Metanephros (tissue), 1 donor: ENCODE results near the gene SLAMF7. TPM values are rescaled to one million over a fixed set of nuclear protein-coding genes. Genes with fewer than 3 reads are reported as not detected.

Experiments
- total RNA-seq: library from RNA; depleted of rRNA; stranded (reverse); fragments of >200 nt; gene quantifications from one replicate; pipeline ENCODE4 v1.2.3, GENCODE V29; 2014

SLAMF7 gene, protein sequence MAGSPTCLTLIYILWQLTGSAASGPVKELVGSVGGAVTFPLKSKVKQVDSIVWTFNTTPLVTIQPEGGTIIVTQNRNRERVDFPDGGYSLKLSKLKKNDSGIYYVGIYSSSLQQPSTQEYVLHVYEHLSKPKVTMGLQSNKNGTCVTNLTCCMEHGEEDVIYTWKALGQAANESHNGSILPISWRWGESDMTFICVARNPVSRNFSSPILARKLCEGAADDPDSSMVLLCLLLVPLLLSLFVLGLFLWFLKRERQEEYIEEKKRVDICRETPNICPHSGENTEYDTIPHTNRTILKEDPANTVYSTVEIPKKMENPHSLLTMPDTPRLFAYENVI
- total RNA-seq = 0.58 TPM

DNA sequence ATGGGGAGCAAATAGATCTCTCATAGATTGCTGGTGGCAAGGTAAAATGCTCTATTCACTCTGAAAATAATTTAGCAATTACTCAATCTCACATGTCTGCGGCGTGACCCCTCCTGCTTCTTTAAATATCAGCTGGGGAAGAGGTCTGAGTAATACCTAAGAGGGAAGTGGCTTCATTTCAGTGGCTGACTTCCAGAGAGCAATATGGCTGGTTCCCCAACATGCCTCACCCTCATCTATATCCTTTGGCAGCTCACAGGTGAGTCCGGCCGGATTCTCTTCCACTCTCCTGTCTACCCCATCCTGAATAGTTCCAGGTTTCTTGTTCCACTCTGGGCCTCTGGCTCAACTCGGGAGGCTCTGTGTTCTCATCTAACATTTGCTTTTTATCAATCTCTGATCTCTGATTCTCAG is at the start of gene SLAMF7:
Gene SLAMF7 (plus strand): TSS at position 150 of the 414 bp plus-strand sequence. CDS start 55 bp downstream, at position 205.

DNA sequence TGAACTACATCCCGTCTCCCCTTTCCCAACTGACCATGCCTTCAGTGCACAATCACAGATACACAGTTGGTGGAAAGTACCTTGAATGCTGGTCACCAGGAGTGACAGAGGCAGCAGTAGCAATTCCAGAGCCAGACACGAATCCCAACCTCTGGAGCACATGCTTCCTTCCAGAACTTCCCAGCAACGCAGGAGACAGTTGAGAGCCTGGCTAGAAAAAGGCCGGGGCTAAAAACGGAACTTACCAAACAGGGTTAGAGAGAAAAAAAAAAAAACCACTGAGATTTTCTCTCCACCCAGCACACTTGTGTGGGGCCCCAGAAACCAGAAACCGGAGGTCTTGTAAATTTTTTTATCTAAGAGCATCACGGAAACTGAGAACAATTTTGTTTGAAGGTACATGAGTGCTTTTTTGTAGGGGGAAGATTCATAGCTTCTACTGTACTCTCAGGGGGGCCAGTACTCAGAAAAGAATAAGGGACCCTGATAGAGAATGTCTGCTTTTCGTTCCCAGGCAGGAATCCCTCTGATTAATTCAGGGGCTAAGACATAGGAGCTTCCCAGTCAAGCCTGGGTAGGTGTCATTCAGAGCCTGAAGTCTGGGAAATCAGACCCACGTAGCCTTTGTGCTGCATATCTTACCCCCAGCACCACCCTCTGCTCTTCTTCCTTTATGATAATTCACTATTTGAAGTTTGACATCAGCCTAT is 27.3 kb upstream of the SLAMF7 start, which contains the start of gene CD48:
Gene CD48 (minus strand): TSS at position 221 of the 710 bp plus-strand sequence. CDS start 59 bp downstream, at position 162.

DNA sequence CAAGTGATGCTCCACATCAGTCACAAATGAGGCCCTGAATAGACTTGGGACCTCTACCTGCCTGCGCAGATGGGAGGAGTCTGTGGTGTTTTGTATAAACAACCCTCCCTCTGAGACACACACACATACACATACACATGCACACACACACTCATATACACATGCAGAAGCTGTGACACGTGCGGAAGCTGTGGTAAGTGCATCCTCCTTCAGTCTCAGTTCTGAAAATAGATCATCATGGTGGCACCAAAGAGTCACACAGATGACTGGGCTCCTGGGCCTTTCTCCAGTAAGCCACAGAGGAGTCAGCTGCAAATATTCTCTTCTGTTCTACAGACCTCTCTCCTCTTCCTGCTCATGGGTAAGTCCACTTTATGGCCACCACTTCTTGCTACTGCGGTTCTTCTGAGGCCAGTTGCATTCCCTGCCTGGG is 56.9 kb downstream of the SLAMF7 start, which contains the start of gene LY9:
Gene LY9 (plus strand): TSS at position 224 of the 433 bp plus-strand sequence. CDS start 14 bp downstream, at position 238.

Other genes starting within 250 kb of the SLAMF7 start
- gene SLAMF6, start 216.0 kb upstream of the SLAMF7 start, total RNA-seq = 0.12 TPM
- gene CD84, start 159.8 kb upstream of the SLAMF7 start, total RNA-seq = 3.7 TPM
- gene SLAMF1, start 92.2 kb upstream of the SLAMF7 start, total RNA-seq = 0.64 TPM
- 5.5 TPM for gene CD48, start 27.4 kb upstream of the SLAMF7 start, total RNA-seq
- 0.93 TPM for gene LY9, start 56.9 kb downstream of the SLAMF7 start, total RNA-seq
- 0.93 TPM for gene CD244, start 123.6 kb downstream of the SLAMF7 start, total RNA-seq
- gene ITLN1, start 145.9 kb downstream of the SLAMF7 start, total RNA-seq = 3.2 TPM
- gene ITLN2, start 215.6 kb downstream of the SLAMF7 start, total RNA-seq = not detected